GM23338 (cell line): ENCODE data around the gene FETUB.

ENCODE experiments used
- CREB1 ChIP-seq: fragments of 250-450 bp; sonication (Bioruptor Pico); IDR thresholded peaks from 2 replicates; pipeline ENCODE4 v1.5.0; 2020; ENCODE audit warnings: low read depth, mild to moderate bottlenecking, moderate library complexity
- ETS1 ChIP-seq: IDR thresholded peaks from 2 replicates; pipeline ENCODE4 v1.6.1; 2016; ENCODE audit warnings: antibody characterized with exemption
- EZH2 ChIP-seq: fragments of 200-600 bp; sonication (generic); IDR thresholded peaks from one replicate; pipeline ENCODE4 v1.8.0; 2017; ENCODE audit warnings: antibody characterized with exemption, mild to moderate bottlenecking, low read depth; ENCODE audit not compliant: unreplicated experiment
- EZH2phosphoT487 ChIP-seq: fragments of 200-600 bp; sonication (generic); IDR thresholded peaks from one replicate; pipeline ENCODE4 v1.8.1; 2018; ENCODE audit warnings: antibody characterized with exemption; ENCODE audit not compliant: unreplicated experiment
- JUNB ChIP-seq: IDR thresholded peaks from one replicate; pipeline ENCODE4 v1.6.1; 2016; ENCODE audit warnings: antibody characterized with exemption; ENCODE audit not compliant: unreplicated experiment
- NANOG ChIP-seq: IDR thresholded peaks from 2 replicates; pipeline ENCODE4 v1.6.1; 2016; ENCODE audit warnings: antibody characterized with exemption, borderline replicate concordance
- POLR2AphosphoS5 ChIP-seq: IDR thresholded peaks from 2 replicates; pipeline ENCODE4 v1.6.1; 2016; ENCODE audit warnings: antibody characterized with exemption, low read depth
- ZNF114 ChIP-seq: fragments of 250-450 bp; sonication (Bioruptor Pico); IDR thresholded peaks from 2 replicates; pipeline ENCODE4 v1.5.0; 2020; ENCODE audit warnings: mild to moderate bottlenecking, moderate library complexity
- ZNF331 ChIP-seq: fragments of 250-450 bp; sonication (Bioruptor Pico); IDR thresholded peaks from 2 replicates; pipeline ENCODE4 v1.5.0; 2020; ENCODE audit warnings: low read depth, mild to moderate bottlenecking, moderate library complexity
- TF ChIP-seq, protein P1 (sequence below), 2 experiments: fragments of 200-600 bp in 1 of 2; sonication (generic) in 1 of 2; conservative IDR thresholded peaks; 2 replicates each; pipeline versions ENCODE4 v1.5.1 to v1.6.1; 2016 to 2017; ENCODE audit warnings: antibody characterized with exemption in 2 of 2, low read depth in 2 of 2, mild to moderate bottlenecking in 2 of 2, moderate library complexity in 1 of 2
- TF ChIP-seq, protein P2 (sequence below): IDR thresholded peaks from one replicate; pipeline ENCODE4 v1.6.1; 2018; ENCODE audit warnings: antibody characterized with exemption; ENCODE audit not compliant: unreplicated experiment

DNA sequence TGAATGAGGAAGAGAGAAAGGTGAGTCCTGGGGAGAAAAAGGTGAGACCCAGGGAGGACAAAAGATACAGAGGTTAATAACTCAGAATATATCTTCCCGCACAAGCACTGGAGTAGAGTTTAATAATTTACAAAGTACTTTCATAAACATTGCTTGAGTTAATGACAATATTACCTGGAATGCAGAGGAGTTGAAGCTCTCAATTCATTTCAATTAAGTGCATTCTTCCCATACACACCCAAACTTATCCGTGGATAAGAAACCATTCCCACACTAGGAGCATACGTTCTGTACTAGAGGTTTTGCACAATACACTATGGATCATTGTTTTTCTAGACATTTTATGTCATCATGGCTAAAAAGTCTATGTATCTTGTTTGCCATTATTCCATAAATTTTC lies 53.6 kb downstream of the FETUB start:
- TF ChIP-seq, protein P1, sequence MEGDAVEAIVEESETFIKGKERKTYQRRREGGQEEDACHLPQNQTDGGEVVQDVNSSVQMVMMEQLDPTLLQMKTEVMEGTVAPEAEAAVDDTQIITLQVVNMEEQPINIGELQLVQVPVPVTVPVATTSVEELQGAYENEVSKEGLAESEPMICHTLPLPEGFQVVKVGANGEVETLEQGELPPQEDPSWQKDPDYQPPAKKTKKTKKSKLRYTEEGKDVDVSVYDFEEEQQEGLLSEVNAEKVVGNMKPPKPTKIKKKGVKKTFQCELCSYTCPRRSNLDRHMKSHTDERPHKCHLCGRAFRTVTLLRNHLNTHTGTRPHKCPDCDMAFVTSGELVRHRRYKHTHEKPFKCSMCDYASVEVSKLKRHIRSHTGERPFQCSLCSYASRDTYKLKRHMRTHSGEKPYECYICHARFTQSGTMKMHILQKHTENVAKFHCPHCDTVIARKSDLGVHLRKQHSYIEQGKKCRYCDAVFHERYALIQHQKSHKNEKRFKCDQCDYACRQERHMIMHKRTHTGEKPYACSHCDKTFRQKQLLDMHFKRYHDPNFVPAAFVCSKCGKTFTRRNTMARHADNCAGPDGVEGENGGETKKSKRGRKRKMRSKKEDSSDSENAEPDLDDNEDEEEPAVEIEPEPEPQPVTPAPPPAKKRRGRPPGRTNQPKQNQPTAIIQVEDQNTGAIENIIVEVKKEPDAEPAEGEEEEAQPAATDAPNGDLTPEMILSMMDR (conservative IDR thresholded peaks at IDR 0.05; ENCODE audit: low read depth in 2 of 2): no peak
- TF ChIP-seq EZH2phosphoT487: no peak
- TF ChIP-seq POLR2AphosphoS5: no peak
- no peak for TF ChIP-seq CREB1 (CRISPR knock-in tag)
- TF ChIP-seq, protein P2, sequence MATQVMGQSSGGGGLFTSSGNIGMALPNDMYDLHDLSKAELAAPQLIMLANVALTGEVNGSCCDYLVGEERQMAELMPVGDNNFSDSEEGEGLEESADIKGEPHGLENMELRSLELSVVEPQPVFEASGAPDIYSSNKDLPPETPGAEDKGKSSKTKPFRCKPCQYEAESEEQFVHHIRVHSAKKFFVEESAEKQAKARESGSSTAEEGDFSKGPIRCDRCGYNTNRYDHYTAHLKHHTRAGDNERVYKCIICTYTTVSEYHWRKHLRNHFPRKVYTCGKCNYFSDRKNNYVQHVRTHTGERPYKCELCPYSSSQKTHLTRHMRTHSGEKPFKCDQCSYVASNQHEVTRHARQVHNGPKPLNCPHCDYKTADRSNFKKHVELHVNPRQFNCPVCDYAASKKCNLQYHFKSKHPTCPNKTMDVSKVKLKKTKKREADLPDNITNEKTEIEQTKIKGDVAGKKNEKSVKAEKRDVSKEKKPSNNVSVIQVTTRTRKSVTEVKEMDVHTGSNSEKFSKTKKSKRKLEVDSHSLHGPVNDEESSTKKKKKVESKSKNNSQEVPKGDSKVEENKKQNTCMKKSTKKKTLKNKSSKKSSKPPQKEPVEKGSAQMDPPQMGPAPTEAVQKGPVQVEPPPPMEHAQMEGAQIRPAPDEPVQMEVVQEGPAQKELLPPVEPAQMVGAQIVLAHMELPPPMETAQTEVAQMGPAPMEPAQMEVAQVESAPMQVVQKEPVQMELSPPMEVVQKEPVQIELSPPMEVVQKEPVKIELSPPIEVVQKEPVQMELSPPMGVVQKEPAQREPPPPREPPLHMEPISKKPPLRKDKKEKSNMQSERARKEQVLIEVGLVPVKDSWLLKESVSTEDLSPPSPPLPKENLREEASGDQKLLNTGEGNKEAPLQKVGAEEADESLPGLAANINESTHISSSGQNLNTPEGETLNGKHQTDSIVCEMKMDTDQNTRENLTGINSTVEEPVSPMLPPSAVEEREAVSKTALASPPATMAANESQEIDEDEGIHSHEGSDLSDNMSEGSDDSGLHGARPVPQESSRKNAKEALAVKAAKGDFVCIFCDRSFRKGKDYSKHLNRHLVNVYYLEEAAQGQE: no peak
- TF ChIP-seq EZH2: no peak
- no peak for TF ChIP-seq JUNB
- TF ChIP-seq ZNF114: no peak
- no peak for TF ChIP-seq NANOG
- no peak for TF ChIP-seq ETS1
- no peak for TF ChIP-seq ZNF331
